ENCODE data around the gene CASP9. TPM values are rescaled to one million over a fixed set of nuclear protein-coding genes. Genes with fewer than 3 reads are reported as not detected.

The CASP9 gene
- total RNA-seq, 4 donors from 2014 or later, result 8.8 to 22.6 (median 15.5) TPM

DNA sequence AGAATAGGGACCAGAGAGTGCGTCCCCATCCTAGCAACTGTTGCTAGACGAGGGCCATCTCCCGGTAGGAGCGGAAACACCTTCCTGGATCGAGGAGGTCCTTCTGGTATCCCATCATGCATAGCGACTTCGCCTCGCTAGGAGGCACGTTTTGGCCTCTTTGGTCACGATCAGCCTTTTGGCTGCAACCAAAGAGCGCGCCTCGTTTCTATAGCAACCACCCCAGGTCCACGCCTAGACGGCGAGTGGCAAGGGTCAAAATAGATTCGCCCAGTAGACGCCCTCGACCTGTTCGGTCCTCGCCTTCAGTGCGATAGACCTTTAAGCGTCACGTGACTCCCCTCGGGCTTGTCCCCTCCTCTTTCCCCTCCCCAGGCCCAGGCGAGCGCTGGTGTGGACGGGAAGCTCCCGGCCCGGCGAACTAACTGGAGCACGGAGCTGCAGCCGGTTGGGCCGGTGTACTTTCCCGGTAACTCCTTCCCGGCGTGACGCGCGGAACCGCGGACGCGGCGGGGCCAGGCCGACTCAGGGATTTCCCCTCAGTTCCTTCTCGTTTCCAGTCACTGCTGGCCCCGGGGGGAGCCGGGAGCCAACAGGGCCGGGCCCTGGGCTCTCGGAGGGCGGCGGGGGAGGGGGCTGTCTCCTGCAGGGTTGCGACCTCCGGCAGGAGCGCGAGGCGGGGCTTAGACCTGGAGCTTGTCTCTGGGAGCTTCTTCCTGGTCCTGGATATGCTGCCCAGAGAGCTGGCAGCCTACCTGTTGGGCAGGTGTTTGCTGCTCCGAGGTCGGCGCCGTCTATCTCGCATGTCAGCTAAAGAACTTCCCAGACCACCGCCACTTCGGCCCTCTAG lies 2.7 kb upstream of the CASP9 start, which contains the start of gene DNAJC16:
Gene DNAJC16, plus strand, starts transcription at position 359 of the 850 bp plus-strand sequence. CDS start 2,258 bp downstream, outside the sequence.
- H3K4me3 ChIP-seq, result peak within 1 kb of the TSS; percentile 71 to 85 (median 76)
- peaks cover 15 to 47% (median 24%) of the 10 kb centered on the region in 3 donors for H3K4me1 ChIP-seq
- H3K27ac ChIP-seq, result peak within 1 kb of the TSS; percentile 96 to 100 (median 97)
- H3K36me3 ChIP-seq, result peaks cover 0 to 20% (median 0%) of the 10 kb centered on the region in 3 donors
- WGBS, 2 donors, result 0 to 1% methylated on average over 13 to 15 of the region's 65 CpGs
- H3K27me3 ChIP-seq, result no peaks in the 10 kb centered on the region
- peak; percentile 93 for DNase-seq
- intact Hi-C loops (cut with DNase I), result no loop called here
- no peaks in the 10 kb centered on the region for H3K9me3 ChIP-seq
- peak in 3 of 4 donors; percentile 63 to 75 (median 70) for TF ChIP-seq POLR2A (IDR thresholded peaks at IDR 0.05)
- TF ChIP-seq CTCF (IDR thresholded peaks at IDR 0.05), result peak in 5 of 6 experiments; percentile 7 to 38 (median 16)

GRCh38 chr1:15526021-15526489 lies 2.0 kb upstream of the CASP9 start:
- intact Hi-C loops (cut with DNase I), result no loop called here

GRCh38 chr1:15525050-15526020 lies 1.3 kb upstream of the CASP9 start:
- intact Hi-C loops (cut with DNase I), result no loop called here
- H3K4me1 ChIP-seq, result peaks cover 15 to 47% (median 24%) of the 10 kb centered on the region in 3 donors
- TF ChIP-seq POLR2A (IDR thresholded peaks at IDR 0.05) (peak in 1 of 4 donors; percentile 44), CTCF (IDR thresholded peaks at IDR 0.05) (no peak)

More at GRCh38 chr1:15526021-15526489, 2.0 kb upstream of the CASP9 start:
- 6% methylated on average over 9 of the region's 9 CpGs for WGBS, 2 donors
- H3K36me3 ChIP-seq, result peaks cover 0 to 18% (median 0%) of the 10 kb centered on the region in 3 donors
- H3K4me3 ChIP-seq, result peak overlapping the region; percentile 71 to 85 (median 76)
- TF ChIP-seq POLR2A (IDR thresholded peaks at IDR 0.05) (no peak), CTCF (IDR thresholded peaks at IDR 0.05) (no peak)
- peaks cover 15 to 47% (median 24%) of the 10 kb centered on the region in 3 donors for H3K4me1 ChIP-seq
- DNase-seq, result no peak
- peak overlapping the region; percentile 96 to 100 (median 97) for H3K27ac ChIP-seq
- no peaks in the 10 kb centered on the region for H3K9me3 ChIP-seq
- no peaks in the 10 kb centered on the region for H3K27me3 ChIP-seq

DNA sequence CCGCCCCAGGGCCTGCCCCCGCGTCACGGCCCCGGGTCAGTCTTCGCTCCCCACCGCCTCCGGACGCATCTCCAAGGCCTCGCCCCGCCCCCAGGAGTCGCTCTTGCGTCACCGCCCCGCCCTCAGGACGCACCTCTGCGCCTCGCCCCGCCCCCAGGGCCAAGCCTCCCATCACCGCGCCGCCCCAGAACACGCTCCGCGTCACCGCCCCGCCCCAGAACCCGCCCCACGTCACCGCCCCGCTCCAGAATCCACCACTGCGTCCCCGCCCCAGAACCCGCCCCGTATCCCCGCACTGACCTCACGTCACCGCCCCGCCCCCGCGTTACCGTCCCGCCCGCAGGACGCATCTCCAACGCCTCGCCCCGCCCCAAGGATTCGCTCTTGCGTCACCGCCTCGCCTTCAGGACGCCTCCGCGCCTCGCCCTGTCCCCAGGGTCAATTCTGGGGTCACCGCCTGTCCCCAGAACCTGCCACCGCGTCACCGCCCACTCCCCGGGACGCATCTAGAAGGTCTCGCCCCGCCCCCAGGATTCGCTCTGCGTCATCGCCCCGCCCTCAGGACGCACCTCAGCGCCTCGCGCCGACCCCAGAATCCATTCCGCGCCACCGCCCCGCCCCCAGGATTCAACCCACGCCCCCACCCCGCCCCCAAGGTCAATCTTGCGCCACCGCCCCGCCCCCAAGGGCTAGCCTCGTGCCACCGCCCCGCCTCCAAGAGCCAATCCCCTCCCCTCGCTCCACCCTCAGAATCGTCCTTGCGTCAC lies 451 bp upstream of the CASP9 start:
- peak; percentile 98 for DNase-seq
- intact Hi-C loops (cut with DNase I), result no loop called here

More at GRCh38 chr1:15525050-15526020, 1.3 kb upstream of the CASP9 start:
- no peak for DNase-seq
- 2 to 5% methylated on average over 17 to 20 of the region's 40 CpGs for WGBS, 2 donors
- H3K4me3 ChIP-seq, result peak overlapping the region; percentile 45 to 78 (median 73)
- H3K27me3 ChIP-seq, result no peaks in the 10 kb centered on the region
- no peaks in the 10 kb centered on the region for H3K9me3 ChIP-seq
- H3K36me3 ChIP-seq, result peaks cover 0 to 11% (median 0%) of the 10 kb centered on the region in 3 donors
- H3K27ac ChIP-seq, result peak overlapping the region; percentile 96 to 100 (median 97)

More for the DNA sequence above, 451 bp upstream of the CASP9 start:
- Histone ChIP-seq H3K27ac (peak overlapping the region; percentile 96 to 100 (median 97)), H3K9me3 (no peaks in the 10 kb centered on the region), H3K36me3 (peaks cover 0 to 3% (median 0%) of the 10 kb centered on the region in 3 donors), H3K4me3 (peak overlapping the region; percentile 59 to 78 (median 73)), H3K4me1 (peaks cover 15 to 47% (median 24%) of the 10 kb centered on the region in 3 donors), H3K27me3 (no peaks in the 10 kb centered on the region)
- 0 to 7% methylated on average over 1 to 3 of the region's 88 CpGs for WGBS, 2 donors
- TF ChIP-seq POLR2A (IDR thresholded peaks at IDR 0.05) (no peak), CTCF (IDR thresholded peaks at IDR 0.05) (no peak)
